SK-N-SH (cell line): ENCODE measurements around the gene PSKH1.

Source experiments
- CTCF ChIP-seq: fragments of 200-600 bp; sonication (generic); IDR thresholded peaks from 2 replicates; pipeline ENCODE4 v1.6.1; 2017; ENCODE audit warnings: antibody characterized with exemption, mild to moderate bottlenecking, moderate library complexity
- ELF1 ChIP-seq: IDR thresholded peaks from 2 replicates; pipeline ENCODE4 v1.4.0; 2012
- EP300 ChIP-seq, 2 experiments: IDR thresholded peaks; 2 replicates each; pipeline versions ENCODE4 v1.4.0 to v1.6.1; 2012; ENCODE audit warnings: borderline replicate concordance in 1 of 2, low read depth in 1 of 2, low read length in 1 of 2
- EZH2phosphoT487 ChIP-seq: fragments of 200-600 bp; sonication (generic); IDR thresholded peaks from 2 replicates; pipeline ENCODE4 v1.6.1; 2017; ENCODE audit warnings: low read depth, mixed run types, mild to moderate bottlenecking, antibody characterized with exemption, moderate library complexity, borderline replicate concordance
- IRF3 ChIP-seq: fragments of 150-350 bp; IDR thresholded peaks from 2 replicates; pipeline ENCODE4 v1.6.1; 2016; ENCODE audit warnings: mild to moderate bottlenecking, low read depth, low read length
- MXI1 ChIP-seq: IDR thresholded peaks from 2 replicates; pipeline ENCODE4 v1.6.1; 2012; ENCODE audit warnings: mild to moderate bottlenecking, low read depth, low read length, improper control_type of control experiment
- NRF1 ChIP-seq: IDR thresholded peaks from 2 replicates; pipeline ENCODE4 v1.6.1; 2012; ENCODE audit warnings: low read depth, mild to moderate bottlenecking, low read length
- REST ChIP-seq: IDR thresholded peaks from 2 replicates; pipeline ENCODE4 v1.6.1; 2012; ENCODE audit warnings: mild to moderate bottlenecking, low read depth, low read length, moderate library complexity
- SMC3 ChIP-seq: IDR thresholded peaks from 2 replicates; pipeline ENCODE4 v1.6.1; 2012; ENCODE audit warnings: low read depth, low read length, improper control_type of control experiment
- TAF1 ChIP-seq: IDR thresholded peaks from 2 replicates; pipeline ENCODE4 v1.6.1; 2012; ENCODE audit warnings: low read depth, mild to moderate bottlenecking, low read length, moderate library complexity, borderline replicate concordance
- USF2 ChIP-seq: fragments of 150-350 bp; IDR thresholded peaks from 2 replicates; pipeline ENCODE4 v1.6.1; 2017; ENCODE audit warnings: antibody characterized with exemption, low read length, low read depth, borderline replicate concordance
- ZBTB33 ChIP-seq: IDR thresholded peaks from 2 replicates; pipeline ENCODE4 v1.4.0; 2012; ENCODE audit warnings: low read depth, borderline replicate concordance

- no peak for TF ChIP-seq REST
- TF ChIP-seq CTCF, result no peak
- no peak for TF ChIP-seq ELF1
- no peak for TF ChIP-seq ZBTB33
- TF ChIP-seq NRF1, result no peak
- TF ChIP-seq TAF1, result no peak
- TF ChIP-seq EZH2phosphoT487, result no peak
- TF ChIP-seq IRF3, result no peak
- TF ChIP-seq MXI1, result no peak
- TF ChIP-seq SMC3, result no peak
- no peak for TF ChIP-seq EP300 (IDR thresholded peaks at IDR 0.05; ENCODE audit: borderline replicate concordance in 1 of 2, low read depth in 1 of 2, low read length in 1 of 2)
- TF ChIP-seq USF2, result no peak
Measured at GRCh38 chr16:67885976-67886375, 7.1 kb upstream of the PSKH1 start.
